Measurements from ENCODE around the gene GOLGA8M.
"Not testable (repeated sequence)": the region's sequence is repeated elsewhere in the genome, so short reads cannot be mapped to it uniquely, and the experiment has no call there.

The GOLGA8M gene

DNA sequence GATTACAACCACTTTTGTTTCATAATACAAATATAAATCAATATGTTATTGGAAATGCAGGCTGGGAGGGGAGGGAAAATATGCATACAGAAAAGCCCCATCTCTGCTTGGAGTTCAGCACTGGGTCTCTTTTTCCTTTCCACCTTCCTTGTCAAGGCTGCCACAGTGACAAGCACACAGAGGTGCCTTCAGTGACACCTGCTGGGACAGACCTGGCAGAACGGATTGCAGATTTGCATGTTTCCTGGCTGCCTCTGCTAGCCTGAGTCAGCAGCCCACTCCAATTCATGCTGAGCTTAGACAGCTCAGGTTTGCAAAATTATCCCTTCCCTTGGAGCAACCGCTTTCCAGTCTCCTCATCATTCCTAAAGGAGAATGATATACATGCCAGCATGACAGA lies 15.8 kb upstream of the GOLGA8M start:
- not testable (repeated sequence) for H3K4me3 ChIP-seq (ENCODE audit: low read length); H2AFZ ChIP-seq (ENCODE audit: low read length); H3K27me3 ChIP-seq (replicated peaks; ENCODE audit: insufficient read depth, low read length); H4K20me1 ChIP-seq (ENCODE audit: insufficient read depth, low read length); H3F3A ChIP-seq (ENCODE audit: insufficient read depth, low read length); H3K9me2 ChIP-seq (replicated peaks; ENCODE audit: insufficient read depth, low read length); H3K27ac ChIP-seq (ENCODE audit: low read length); H3K4me2 ChIP-seq (ENCODE audit: low read depth, low read length); H3K4me1 ChIP-seq (ENCODE audit: low read length); H3K36me3 ChIP-seq (replicated peaks; ENCODE audit: insufficient read depth, low read length); H3K9me3 ChIP-seq (replicated peaks; ENCODE audit: insufficient read depth, low read length); H3K79me2 ChIP-seq (ENCODE audit: low read length); H3K9ac ChIP-seq (ENCODE audit: low read length)
- peak; percentile 41 for DNase-seq
- TF ChIP-seq, protein P1, sequence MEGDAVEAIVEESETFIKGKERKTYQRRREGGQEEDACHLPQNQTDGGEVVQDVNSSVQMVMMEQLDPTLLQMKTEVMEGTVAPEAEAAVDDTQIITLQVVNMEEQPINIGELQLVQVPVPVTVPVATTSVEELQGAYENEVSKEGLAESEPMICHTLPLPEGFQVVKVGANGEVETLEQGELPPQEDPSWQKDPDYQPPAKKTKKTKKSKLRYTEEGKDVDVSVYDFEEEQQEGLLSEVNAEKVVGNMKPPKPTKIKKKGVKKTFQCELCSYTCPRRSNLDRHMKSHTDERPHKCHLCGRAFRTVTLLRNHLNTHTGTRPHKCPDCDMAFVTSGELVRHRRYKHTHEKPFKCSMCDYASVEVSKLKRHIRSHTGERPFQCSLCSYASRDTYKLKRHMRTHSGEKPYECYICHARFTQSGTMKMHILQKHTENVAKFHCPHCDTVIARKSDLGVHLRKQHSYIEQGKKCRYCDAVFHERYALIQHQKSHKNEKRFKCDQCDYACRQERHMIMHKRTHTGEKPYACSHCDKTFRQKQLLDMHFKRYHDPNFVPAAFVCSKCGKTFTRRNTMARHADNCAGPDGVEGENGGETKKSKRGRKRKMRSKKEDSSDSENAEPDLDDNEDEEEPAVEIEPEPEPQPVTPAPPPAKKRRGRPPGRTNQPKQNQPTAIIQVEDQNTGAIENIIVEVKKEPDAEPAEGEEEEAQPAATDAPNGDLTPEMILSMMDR (IDR thresholded peaks at IDR 0.05; ENCODE audit: low read length): peak; percentile 16

DNA sequence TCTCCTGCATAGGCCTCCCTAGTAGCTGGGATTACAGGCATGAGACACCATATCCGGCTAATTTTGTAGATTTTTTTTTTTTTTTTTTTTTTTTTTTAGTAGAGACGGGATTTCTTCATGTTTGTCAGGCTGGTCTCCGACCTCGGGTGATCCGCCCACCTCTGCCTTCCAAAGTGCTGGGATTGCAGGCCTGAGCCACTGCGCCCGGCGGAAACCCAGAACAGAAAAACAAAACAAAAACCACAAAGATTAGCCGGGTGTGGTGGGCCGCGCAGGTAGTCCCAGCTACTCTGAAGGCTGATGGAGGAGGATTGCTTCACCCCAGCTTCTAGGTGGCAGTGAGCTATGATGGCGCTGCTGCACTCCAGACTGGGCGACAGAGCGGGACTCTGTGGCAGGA lies 14.8 kb upstream of the GOLGA8M start:
- H3K4me1 ChIP-seq (ENCODE audit: low read length); H3K4me3 ChIP-seq (ENCODE audit: low read length); H3K79me2 ChIP-seq (ENCODE audit: low read length); H3K9me3 ChIP-seq (replicated peaks; ENCODE audit: insufficient read depth, low read length); H3F3A ChIP-seq (ENCODE audit: insufficient read depth, low read length); H3K9me2 ChIP-seq (replicated peaks; ENCODE audit: insufficient read depth, low read length); H3K4me2 ChIP-seq (ENCODE audit: low read depth, low read length); H4K20me1 ChIP-seq (ENCODE audit: insufficient read depth, low read length); H3K27ac ChIP-seq (ENCODE audit: low read length); H3K27me3 ChIP-seq (replicated peaks; ENCODE audit: insufficient read depth, low read length); DNase-seq; H3K9ac ChIP-seq (ENCODE audit: low read length); H3K36me3 ChIP-seq (replicated peaks; ENCODE audit: insufficient read depth, low read length); H2AFZ ChIP-seq (ENCODE audit: low read length): not testable (repeated sequence)

DNA sequence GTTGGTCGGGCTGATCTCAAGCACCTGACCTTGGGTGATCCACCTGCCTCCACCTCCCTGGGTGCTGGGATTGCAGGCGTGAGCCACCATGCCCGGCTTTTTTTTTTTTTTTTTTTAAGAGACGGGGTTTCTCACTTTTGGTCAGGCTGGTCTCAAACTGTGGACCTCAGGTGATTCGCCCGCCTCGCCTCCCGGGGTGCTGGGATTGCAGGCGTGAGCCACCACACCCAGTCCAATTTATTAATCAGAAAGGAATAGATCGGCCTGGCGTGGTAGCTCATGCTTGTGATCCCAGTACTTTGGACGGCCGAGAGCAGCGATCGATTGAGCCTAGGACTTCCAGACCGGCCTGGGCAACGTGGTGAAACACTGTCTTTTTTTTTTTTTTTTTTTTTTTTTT lies 13.9 kb upstream of the GOLGA8M start:
- no peaks in the 10 kb centered on the region for H3F3A ChIP-seq (ENCODE audit: insufficient read depth, low read length)
- no peaks in the 10 kb centered on the region for H3K36me3 ChIP-seq (replicated peaks; ENCODE audit: insufficient read depth, low read length)
- no peaks in the 10 kb centered on the region for H3K9me2 ChIP-seq (replicated peaks; ENCODE audit: insufficient read depth, low read length)
- no peaks in the 10 kb centered on the region for H3K79me2 ChIP-seq (ENCODE audit: low read length)
- H2AFZ ChIP-seq (ENCODE audit: low read length): no peak overlapping the region
- H3K27me3 ChIP-seq (replicated peaks; ENCODE audit: insufficient read depth, low read length): no peaks in the 10 kb centered on the region
- H3K9ac ChIP-seq (ENCODE audit: low read length): no peak overlapping the region
- H4K20me1 ChIP-seq (ENCODE audit: insufficient read depth, low read length): no peaks in the 10 kb centered on the region
- H3K4me3 ChIP-seq (ENCODE audit: low read length): no peak overlapping the region
- TF ChIP-seq EZH2phosphoT487 (IDR thresholded peaks at IDR 0.05; ENCODE audit: low read length) (no peak), EZH2 (optimal IDR thresholded peaks at IDR 0.05; ENCODE audit: low read depth, low read length) (no peak)
- TF ChIP-seq, protein P1 (IDR thresholded peaks at IDR 0.05; ENCODE audit: low read length): no peak
- no peak overlapping the region for H3K4me2 ChIP-seq (ENCODE audit: low read depth, low read length)
- H3K9me3 ChIP-seq (replicated peaks; ENCODE audit: insufficient read depth, low read length): no peaks in the 10 kb centered on the region
- H3K4me1 ChIP-seq (ENCODE audit: low read length): no peaks in the 10 kb centered on the region
- DNase-seq: no peak
- H3K27ac ChIP-seq (ENCODE audit: low read length): no peak overlapping the region

DNA sequence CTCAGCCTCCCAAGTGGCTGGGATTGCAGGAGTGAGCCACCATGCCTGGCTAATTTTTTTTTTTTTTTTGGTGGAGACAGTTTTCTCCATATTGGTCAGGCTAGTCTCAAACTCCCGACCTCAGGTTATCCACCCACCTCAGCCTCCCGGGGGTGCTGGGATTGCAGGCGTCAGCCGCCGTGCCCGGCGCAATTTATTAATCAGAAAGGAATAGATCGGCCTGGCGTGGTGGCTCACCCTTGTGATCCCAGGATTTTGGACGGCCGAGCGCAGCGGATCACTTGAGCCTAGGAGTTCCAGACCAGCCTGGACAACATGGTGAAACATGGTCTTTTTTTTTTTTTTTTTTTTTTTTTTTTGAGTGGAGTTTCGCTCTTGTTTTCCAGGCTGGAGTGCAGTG lies 13.3 kb upstream of the GOLGA8M start:
- Histone ChIP-seq H3K4me2 (ENCODE audit: low read depth, low read length) (no peak overlapping the region), H3K27ac (ENCODE audit: low read length) (no peak overlapping the region), H4K20me1 (ENCODE audit: insufficient read depth, low read length) (no peaks in the 10 kb centered on the region), H3K4me3 (ENCODE audit: low read length) (no peak overlapping the region), H2AFZ (ENCODE audit: low read length) (no peak overlapping the region), H3K27me3 (replicated peaks; ENCODE audit: insufficient read depth, low read length) (no peaks in the 10 kb centered on the region), H3K79me2 (ENCODE audit: low read length) (no peaks in the 10 kb centered on the region), H3K9me3 (replicated peaks; ENCODE audit: insufficient read depth, low read length) (no peaks in the 10 kb centered on the region), H3F3A (ENCODE audit: insufficient read depth, low read length) (no peaks in the 10 kb centered on the region), H3K9me2 (replicated peaks; ENCODE audit: insufficient read depth, low read length) (no peaks in the 10 kb centered on the region), H3K36me3 (replicated peaks; ENCODE audit: insufficient read depth, low read length) (no peaks in the 10 kb centered on the region), H3K4me1 (ENCODE audit: low read length) (no peaks in the 10 kb centered on the region), H3K9ac (ENCODE audit: low read length) (no peak overlapping the region)
- no peak for DNase-seq
- TF ChIP-seq EZH2phosphoT487 (IDR thresholded peaks at IDR 0.05; ENCODE audit: low read length): no peak
- TF ChIP-seq, protein P1 (IDR thresholded peaks at IDR 0.05; ENCODE audit: low read length): no peak
- no peak for TF ChIP-seq EZH2 (optimal IDR thresholded peaks at IDR 0.05; ENCODE audit: low read depth, low read length)

DNA sequence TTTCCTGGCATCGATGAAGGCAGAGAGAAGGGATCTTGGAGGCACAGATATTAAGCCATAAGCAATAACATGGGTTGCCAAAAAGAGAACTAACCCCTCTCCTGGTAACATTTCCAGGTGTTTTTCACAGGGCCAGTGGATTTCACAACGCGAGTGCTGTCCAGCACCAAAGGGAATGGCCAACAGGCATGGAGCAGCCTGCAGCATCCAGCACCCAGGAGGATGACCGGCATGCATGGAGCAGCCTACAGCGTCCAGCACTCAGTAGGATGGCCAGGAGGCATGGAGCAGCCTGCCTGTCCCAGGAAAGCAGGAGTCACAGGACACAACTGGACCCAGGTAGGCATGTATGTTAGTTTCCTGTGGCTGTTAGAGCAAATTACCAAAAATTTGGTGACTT lies 11.8 kb upstream of the GOLGA8M start:
- H3K4me1 ChIP-seq (ENCODE audit: low read length); H2AFZ ChIP-seq (ENCODE audit: low read length); H3K9me2 ChIP-seq (replicated peaks; ENCODE audit: insufficient read depth, low read length); H3K4me3 ChIP-seq (ENCODE audit: low read length); H3K36me3 ChIP-seq (replicated peaks; ENCODE audit: insufficient read depth, low read length); H3K9ac ChIP-seq (ENCODE audit: low read length); H3K27ac ChIP-seq (ENCODE audit: low read length); H3K9me3 ChIP-seq (replicated peaks; ENCODE audit: insufficient read depth, low read length); H4K20me1 ChIP-seq (ENCODE audit: insufficient read depth, low read length); H3K27me3 ChIP-seq (replicated peaks; ENCODE audit: insufficient read depth, low read length); H3K79me2 ChIP-seq (ENCODE audit: low read length); H3K4me2 ChIP-seq (ENCODE audit: low read depth, low read length); DNase-seq; H3F3A ChIP-seq (ENCODE audit: insufficient read depth, low read length): not testable (repeated sequence)

DNA sequence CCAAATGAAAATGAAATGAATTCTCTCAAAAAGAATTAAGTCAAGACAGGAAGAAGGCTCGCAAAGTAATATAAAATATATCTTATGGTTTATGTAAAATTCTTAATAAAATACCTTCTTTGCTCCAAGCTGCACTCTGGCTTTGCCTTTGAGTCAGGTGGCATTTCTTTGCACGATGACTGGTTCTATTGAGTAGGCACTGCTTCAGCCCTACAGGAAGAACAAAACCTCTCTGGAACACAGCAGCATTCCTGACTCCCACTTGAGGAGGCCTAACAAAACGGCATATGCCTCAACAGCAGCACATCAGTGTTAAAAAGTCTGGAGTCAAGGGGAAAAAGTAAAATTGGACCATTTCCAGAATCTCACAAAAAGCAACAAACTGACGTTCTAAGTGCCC lies 7.4 kb upstream of the GOLGA8M start:
- not testable (repeated sequence) for H2AFZ ChIP-seq (ENCODE audit: low read length); H3K4me1 ChIP-seq (ENCODE audit: low read length)

More for the DNA sequence above, 7.4 kb upstream of the GOLGA8M start:
- not testable (repeated sequence) for H3K9me2 ChIP-seq (replicated peaks; ENCODE audit: insufficient read depth, low read length); H3K36me3 ChIP-seq (replicated peaks; ENCODE audit: insufficient read depth, low read length); H3K27me3 ChIP-seq (replicated peaks; ENCODE audit: insufficient read depth, low read length); H3K4me3 ChIP-seq (ENCODE audit: low read length); H3K4me2 ChIP-seq (ENCODE audit: low read depth, low read length); DNase-seq; H3K9ac ChIP-seq (ENCODE audit: low read length); H3K9me3 ChIP-seq (replicated peaks; ENCODE audit: insufficient read depth, low read length); H4K20me1 ChIP-seq (ENCODE audit: insufficient read depth, low read length); H3K27ac ChIP-seq (ENCODE audit: low read length); H3F3A ChIP-seq (ENCODE audit: insufficient read depth, low read length); H3K79me2 ChIP-seq (ENCODE audit: low read length)
